ENCODE measurements around the gene ASIC3.

DNA sequence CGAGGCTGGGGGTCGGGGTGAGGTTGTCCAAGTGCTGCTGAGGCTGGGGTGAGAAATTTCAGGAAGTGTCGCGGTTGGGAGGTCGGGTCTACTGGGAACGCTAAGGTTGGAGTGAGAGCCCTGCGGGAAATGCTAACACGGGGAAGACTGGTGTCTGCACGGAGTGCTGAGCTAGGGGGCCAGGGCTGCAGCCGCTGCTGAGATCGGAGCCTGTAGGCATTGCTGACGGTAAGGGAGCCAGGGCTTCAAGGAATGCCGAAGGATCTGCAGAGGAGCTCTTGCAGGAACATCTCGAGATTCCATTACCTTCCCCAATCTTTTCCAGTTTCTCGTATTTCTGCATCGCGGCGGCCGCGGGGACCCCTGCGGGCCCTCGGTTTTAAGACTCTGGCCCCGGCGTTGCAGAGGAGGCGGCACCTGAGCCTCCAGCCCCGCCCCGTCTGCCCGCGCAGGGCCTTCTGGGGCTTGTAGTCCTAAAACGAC lies 9.2 kb downstream of the ASIC3 start, which contains the start of gene CDK5:
- TF ChIP-seq, protein P1, sequence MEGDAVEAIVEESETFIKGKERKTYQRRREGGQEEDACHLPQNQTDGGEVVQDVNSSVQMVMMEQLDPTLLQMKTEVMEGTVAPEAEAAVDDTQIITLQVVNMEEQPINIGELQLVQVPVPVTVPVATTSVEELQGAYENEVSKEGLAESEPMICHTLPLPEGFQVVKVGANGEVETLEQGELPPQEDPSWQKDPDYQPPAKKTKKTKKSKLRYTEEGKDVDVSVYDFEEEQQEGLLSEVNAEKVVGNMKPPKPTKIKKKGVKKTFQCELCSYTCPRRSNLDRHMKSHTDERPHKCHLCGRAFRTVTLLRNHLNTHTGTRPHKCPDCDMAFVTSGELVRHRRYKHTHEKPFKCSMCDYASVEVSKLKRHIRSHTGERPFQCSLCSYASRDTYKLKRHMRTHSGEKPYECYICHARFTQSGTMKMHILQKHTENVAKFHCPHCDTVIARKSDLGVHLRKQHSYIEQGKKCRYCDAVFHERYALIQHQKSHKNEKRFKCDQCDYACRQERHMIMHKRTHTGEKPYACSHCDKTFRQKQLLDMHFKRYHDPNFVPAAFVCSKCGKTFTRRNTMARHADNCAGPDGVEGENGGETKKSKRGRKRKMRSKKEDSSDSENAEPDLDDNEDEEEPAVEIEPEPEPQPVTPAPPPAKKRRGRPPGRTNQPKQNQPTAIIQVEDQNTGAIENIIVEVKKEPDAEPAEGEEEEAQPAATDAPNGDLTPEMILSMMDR (IDR thresholded peaks at IDR 0.05), result no peak
- TF ChIP-seq POLR2A (IDR thresholded peaks at IDR 0.05), result no peak
